Measurements from ENCODE around the gene COL4A6. TPM values are rescaled to one million over a fixed set of nuclear protein-coding genes. Genes with fewer than 3 reads are reported as not detected.

Gene COL4A6
- total RNA-seq, 1 donor from 2014 or later = 1.8 TPM

GRCh38 chrX:108254636-108255035 lies 183.6 kb downstream of the COL4A6 start:
- DNase-seq (ENCODE audit: low read depth) = no peak
- Histone ChIP-seq H3K27me3 (ENCODE audit: control insufficient read depth, insufficient read depth, low read length) (peaks cover 4% of the 10 kb centered on the region), H3K36me3 (ENCODE audit: control insufficient read depth, insufficient read depth, low read length) (no peaks in the 10 kb centered on the region), H3K4me3 (ENCODE audit: low read depth, low read length) (no peak overlapping the region)
- no peak for TF ChIP-seq CTCF (IDR thresholded peaks at IDR 0.05; ENCODE audit: insufficient read depth, low read length, poor library complexity, severe bottlenecking)

GRCh38 chrX:108250654-108251579 lies 187.3 kb downstream of the COL4A6 start:
- no peak overlapping the region for H3K4me3 ChIP-seq (ENCODE audit: low read depth, low read length)
- no peak for TF ChIP-seq CTCF (IDR thresholded peaks at IDR 0.05; ENCODE audit: insufficient read depth, low read length, poor library complexity, severe bottlenecking)
- no peaks in the 10 kb centered on the region for H3K36me3 ChIP-seq (ENCODE audit: control insufficient read depth, insufficient read depth, low read length)
- H3K27me3 ChIP-seq (ENCODE audit: control insufficient read depth, insufficient read depth, low read length) = no peaks in the 10 kb centered on the region
- no peak for DNase-seq (ENCODE audit: low read depth)

- TF ChIP-seq CTCF (IDR thresholded peaks at IDR 0.05; ENCODE audit: insufficient read depth, low read length, poor library complexity, severe bottlenecking) = no peak
- no peak for DNase-seq (ENCODE audit: low read depth)
- Histone ChIP-seq H3K27me3 (ENCODE audit: control insufficient read depth, insufficient read depth, low read length) (peaks cover 3% of the 10 kb centered on the region), H3K36me3 (ENCODE audit: control insufficient read depth, insufficient read depth, low read length) (no peaks in the 10 kb centered on the region), H3K4me3 (ENCODE audit: low read depth, low read length) (no peak overlapping the region)
Observed at GRCh38 chrX:108246304-108246954, 191.8 kb downstream of the COL4A6 start.

DNA sequence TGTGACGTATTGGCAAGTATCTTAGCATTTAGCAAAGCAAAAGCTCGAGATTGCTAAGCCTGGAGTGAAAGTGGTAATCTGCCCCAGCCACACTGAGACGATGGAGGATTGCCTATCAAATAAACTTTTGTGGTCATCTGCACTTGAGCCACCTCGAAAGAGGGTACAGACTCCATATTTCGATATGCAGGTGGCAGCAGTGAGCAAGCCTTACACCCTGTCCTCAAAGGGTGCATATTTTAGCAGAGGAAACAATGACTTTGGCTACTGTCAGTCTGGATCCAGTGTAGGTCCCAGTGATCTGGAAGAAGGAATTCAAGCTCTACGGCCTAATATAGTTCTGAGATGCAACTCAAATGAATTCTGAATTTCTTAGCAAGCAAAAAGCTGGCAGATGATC lies 192.8 kb downstream of the COL4A6 start:
- DNase-seq (ENCODE audit: low read depth) = no peak
- H3K4me3 ChIP-seq (ENCODE audit: low read depth, low read length) = no peak overlapping the region
- H3K36me3 ChIP-seq (ENCODE audit: control insufficient read depth, insufficient read depth, low read length) = no peaks in the 10 kb centered on the region
- H3K27me3 ChIP-seq (ENCODE audit: control insufficient read depth, insufficient read depth, low read length) = peaks cover 3% of the 10 kb centered on the region
- no peak for TF ChIP-seq CTCF (IDR thresholded peaks at IDR 0.05; ENCODE audit: insufficient read depth, low read length, poor library complexity, severe bottlenecking)

GRCh38 chrX:108235986-108236385 lies 202.2 kb downstream of the COL4A6 start:
- no peak for TF ChIP-seq CTCF (IDR thresholded peaks at IDR 0.05; ENCODE audit: insufficient read depth, low read length, poor library complexity, severe bottlenecking)
- DNase-seq (ENCODE audit: low read depth) = no peak
- Histone ChIP-seq H3K4me3 (ENCODE audit: low read depth, low read length) (no peak overlapping the region), H3K36me3 (ENCODE audit: control insufficient read depth, insufficient read depth, low read length) (no peaks in the 10 kb centered on the region), H3K27me3 (ENCODE audit: control insufficient read depth, insufficient read depth, low read length) (no peaks in the 10 kb centered on the region)
